CD4-positive, alpha-beta T cell (primary cell): ENCODE measurements around the gene CFAP300. TPM values are rescaled to one million over a fixed set of nuclear protein-coding genes. Genes with fewer than 3 reads are reported as not detected.
A peak's percentile ranks its signal among the peaks of the same experiment; 100 is the strongest.

ENCODE experiments used
- ATAC-seq: fragments of 200-7000 bp; cut with Tn5 transposase; one replicate; pipeline ENCODE4 v1.10.0; 2022; ENCODE audit warnings: mild to moderate bottlenecking; ENCODE audit not compliant: poor library complexity
- CTCF ChIA-PET: fragments of 350-600 bp; sonication (Branson Sonifier 250); formaldehyde crosslinking; loops from one replicate; lab custom pipeline; 2021; ENCODE audit warnings: antibody characterized with exemption, inconsistent platforms; lab: Charles Lee
- POLR2A ChIA-PET: fragments of 350-600 bp; sonication (Branson Sonifier 250); formaldehyde crosslinking; loops from one replicate; lab custom pipeline; 2021; ENCODE audit warnings: antibody characterized with exemption, inconsistent platforms; lab: Charles Lee
- DNase-seq, 14 experiments: peaks; one replicate each; pipeline ENCODE4 v3.0.0-alpha.2; 2013 to 2020; ENCODE audit warnings: mixed read lengths in 2 of 14
- H3K27ac ChIP-seq, 2 donors: one replicate each; pipeline versions ENCODE4 v1.5.1 to v1.7.0; 2013; ENCODE audit warnings: low read length in 2 of 2, low read depth in 1 of 2, mild to moderate bottlenecking in 1 of 2
- H3K27me3 ChIP-seq, 2 experiments: 1 replicate in 1 of 2; 2 replicates in 1 of 2; pipeline versions ENCODE4 v1.6.1 to v1.7.0; 2013; ENCODE audit warnings: low read length in 2 of 2, control low read depth in 1 of 2, mild to moderate bottlenecking in 1 of 2, moderate library complexity in 1 of 2; ENCODE audit not compliant: insufficient read depth in 2 of 2, control insufficient read depth in 1 of 2
- H3K36me3 ChIP-seq: one replicate; pipeline ENCODE4 v1.6.1; 2013; ENCODE audit warnings: low read length, control low read depth; ENCODE audit not compliant: insufficient read depth
- H3K4me1 ChIP-seq: one replicate; pipeline ENCODE4 v1.6.1; 2013; ENCODE audit warnings: low read length, control low read depth; ENCODE audit not compliant: insufficient read depth
- H3K4me3 ChIP-seq: one replicate; pipeline ENCODE4 v1.5.1; 2013; ENCODE audit warnings: mild to moderate bottlenecking, low read length, moderate library complexity
- H3K9me3 ChIP-seq, 2 experiments: 1 replicate in 1 of 2; 2 replicates in 1 of 2; pipeline versions ENCODE4 v1.6.1 to v1.7.0; 2013; ENCODE audit warnings: low read length in 2 of 2, mild to moderate bottlenecking in 2 of 2, control low read depth in 1 of 2, moderate library complexity in 1 of 2; ENCODE audit not compliant: control insufficient read depth in 1 of 2, insufficient read depth in 1 of 2
- H3K27ac Mint-ChIP-seq: one replicate; pipeline ENCODE4 v1.8.0; 2020; ENCODE audit warnings: mixed read lengths
- H3K27me3 Mint-ChIP-seq: one replicate; pipeline ENCODE4 v1.8.0; 2021; ENCODE audit warnings: mixed read lengths
- H3K36me3 Mint-ChIP-seq: one replicate; pipeline ENCODE4 v1.8.0; 2021; ENCODE audit warnings: low read depth, mixed read lengths
- H3K4me1 Mint-ChIP-seq: one replicate; pipeline ENCODE4 v1.8.0; 2021; ENCODE audit warnings: low read depth, mixed read lengths
- H3K4me3 Mint-ChIP-seq: one replicate; pipeline ENCODE4 v1.8.0; 2020; ENCODE audit warnings: mild to moderate bottlenecking, mixed read lengths
- H3K9me3 Mint-ChIP-seq: one replicate; pipeline ENCODE4 v1.8.0; 2020; ENCODE audit warnings: mixed read lengths
- CTCF ChIP-seq: fragments of 200-600 bp; IDR thresholded peaks from one replicate; pipeline ENCODE4 v1.8.0; 2022; ENCODE audit warnings: antibody characterized with exemption, mild to moderate bottlenecking
- intact Hi-C, 2 experiments: fragments of 100-400 bp; cut with DNase I in 1 of 2; cut with micrococcal nuclease in 1 of 2; formaldehyde crosslinking; loops; one replicate each; pipeline versions ENCODE4 v1.15.1 to v1.9.0; 2023 to 2025; cut with DNase I, micrococcal nuclease
- total RNA-seq, 174 experiments: library from RNA in 2 of 174; stranded (reverse) in 2 of 174; gene quantifications; one replicate each; pipeline ENCODE4 v1.2.3 and lab custom pipeline; 2021 to 2026

CFAP300 gene
- total RNA-seq, 2 experiments from 2014 or later, result not detected

GRCh38 chr11:102111787-102112508 is 64.7 kb downstream of the CFAP300 start:
- no peaks in the 10 kb centered on the region for H3K36me3 Mint-ChIP-seq
- no peak overlapping the region for H3K27ac Mint-ChIP-seq
- peaks cover 20 to 55% of the 10 kb centered on the region in 2 experiments for H3K27me3 ChIP-seq
- POLR2A ChIA-PET, result no interaction called here
- H3K4me3 Mint-ChIP-seq, result peak overlapping the region; percentile 91
- no peaks in the 10 kb centered on the region for H3K9me3 Mint-ChIP-seq
- TF ChIP-seq CTCF, result no peak
- peaks cover 15% of the 10 kb centered on the region for H3K4me1 ChIP-seq
- peaks cover 0 to 3% of the 10 kb centered on the region in 2 experiments for H3K9me3 ChIP-seq
- intact Hi-C loops, result no loop called here
- H3K4me3 ChIP-seq, result peak overlapping the region; percentile 57
- peaks cover 12% of the 10 kb centered on the region for H3K4me1 Mint-ChIP-seq
- DNase-seq (peak in 9 of 14 experiments; percentile 5 to 57 (median 11)), ATAC-seq (peak; percentile 70)
- H3K27ac ChIP-seq, result no peak overlapping the region
- CTCF ChIA-PET, result no interaction called here
- H3K27me3 Mint-ChIP-seq, result peaks cover 81% of the 10 kb centered on the region
- no peaks in the 10 kb centered on the region for H3K36me3 ChIP-seq

- H3K4me3 ChIP-seq, result no peak overlapping the region
- peaks cover 82% of the 10 kb centered on the region for H3K27me3 Mint-ChIP-seq
- POLR2A ChIA-PET, result no interaction called here
- H3K36me3 ChIP-seq, result no peaks in the 10 kb centered on the region
- H3K27me3 ChIP-seq, result peaks cover 20 to 52% of the 10 kb centered on the region in 2 experiments
- H3K9me3 Mint-ChIP-seq, result no peaks in the 10 kb centered on the region
- H3K4me3 Mint-ChIP-seq, result peak overlapping the region; percentile 91
- DNase-seq (peak in 1 of 14 experiments; percentile 2), ATAC-seq (no peak)
- H3K9me3 ChIP-seq, result peaks cover 0 to 3% of the 10 kb centered on the region in 2 experiments
- CTCF ChIA-PET, result no interaction called here
- H3K27ac Mint-ChIP-seq, result no peak overlapping the region
- no peak for TF ChIP-seq CTCF
- H3K27ac ChIP-seq, result no peak overlapping the region
- H3K4me1 ChIP-seq, result peaks cover 15% of the 10 kb centered on the region
- H3K36me3 Mint-ChIP-seq, result no peaks in the 10 kb centered on the region
- peaks cover 12% of the 10 kb centered on the region for H3K4me1 Mint-ChIP-seq
- intact Hi-C loops, result no loop called here
Observed at GRCh38 chr11:102112509-102112821, 65.2 kb downstream of the CFAP300 start.

DNA sequence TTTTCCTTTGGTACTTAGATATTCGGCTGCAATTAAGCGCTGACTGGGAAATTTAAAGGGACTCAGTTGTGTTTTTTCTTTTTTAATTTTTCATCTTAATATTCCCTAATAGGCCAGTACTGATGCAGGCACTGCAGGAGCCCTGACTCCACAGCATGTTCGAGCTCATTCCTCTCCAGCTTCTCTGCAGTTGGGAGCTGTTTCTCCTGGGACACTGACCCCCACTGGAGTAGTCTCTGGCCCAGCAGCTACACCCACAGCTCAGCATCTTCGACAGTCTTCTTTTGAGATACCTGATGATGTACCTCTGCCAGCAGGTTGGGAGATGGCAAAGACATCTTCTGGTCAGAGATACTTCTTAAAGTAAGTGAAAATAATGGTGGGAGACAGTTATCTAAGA is 66.8 kb downstream of the CFAP300 start:
- ChIA-PET CTCF (no interaction called here), POLR2A (no interaction called here)
- Mint-ChIP-seq H3K4me1 (peaks cover 12% of the 10 kb centered on the region), H3K27ac (no peak overlapping the region), H3K27me3 (peaks cover 79% of the 10 kb centered on the region), H3K36me3 (no peaks in the 10 kb centered on the region), H3K9me3 (no peaks in the 10 kb centered on the region), H3K4me3 (no peak overlapping the region)
- intact Hi-C loops, result no loop called here
- H3K4me1 ChIP-seq, result peaks cover 15% of the 10 kb centered on the region
- peaks cover 0 to 3% of the 10 kb centered on the region in 2 experiments for H3K9me3 ChIP-seq
- no peak overlapping the region for H3K4me3 ChIP-seq
- TF ChIP-seq CTCF, result no peak
- ATAC-seq, result no peak
- H3K27me3 ChIP-seq, result peaks cover 20 to 42% of the 10 kb centered on the region in 2 experiments
- no peak for DNase-seq
- H3K27ac ChIP-seq, result no peak overlapping the region
- H3K36me3 ChIP-seq, result no peaks in the 10 kb centered on the region
